Fibroblast of gingiva (primary cell): ENCODE measurements around the gene CTLA4.
A peak's percentile ranks its signal among the peaks of the same experiment; 100 is the strongest.

ENCODE experiments used
- DNase-seq: peaks from one replicate; pipeline ENCODE4 v3.0.0-alpha.2; 2011; ENCODE audit warnings: low read depth

CTLA4 gene

GRCh38 chr2:203891474-203891873 is 23.9 kb downstream of the CTLA4 start:
- no peak for DNase-seq

DNA sequence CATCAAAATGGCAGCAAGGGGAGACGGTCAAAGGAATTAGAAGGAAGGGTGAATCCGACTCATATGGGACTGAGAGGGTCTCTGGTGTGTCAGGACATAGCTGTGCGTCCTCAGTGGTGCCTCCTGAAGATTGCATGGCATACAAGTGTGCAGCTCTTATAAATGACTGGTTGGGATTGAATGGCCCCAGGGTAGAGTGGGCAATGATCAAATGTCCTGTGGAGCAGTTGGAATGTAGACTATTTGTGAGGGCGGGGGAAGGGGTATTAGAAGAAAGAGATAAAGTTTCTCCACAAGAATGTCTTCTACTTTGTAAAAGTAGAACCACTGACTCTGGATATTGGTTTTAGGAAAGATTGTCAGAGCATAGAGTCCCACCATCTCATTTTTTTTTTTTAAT is 24.6 kb downstream of the CTLA4 start:
- DNase-seq, result no peak

- DNase-seq, result peak; percentile 27
These were observed 25.8 kb downstream of the CTLA4 start for GRCh38 chr2:203893401-203893800.

- no peak for DNase-seq
These were observed 26.3 kb downstream of the CTLA4 start for GRCh38 chr2:203893840-203894239.

DNA sequence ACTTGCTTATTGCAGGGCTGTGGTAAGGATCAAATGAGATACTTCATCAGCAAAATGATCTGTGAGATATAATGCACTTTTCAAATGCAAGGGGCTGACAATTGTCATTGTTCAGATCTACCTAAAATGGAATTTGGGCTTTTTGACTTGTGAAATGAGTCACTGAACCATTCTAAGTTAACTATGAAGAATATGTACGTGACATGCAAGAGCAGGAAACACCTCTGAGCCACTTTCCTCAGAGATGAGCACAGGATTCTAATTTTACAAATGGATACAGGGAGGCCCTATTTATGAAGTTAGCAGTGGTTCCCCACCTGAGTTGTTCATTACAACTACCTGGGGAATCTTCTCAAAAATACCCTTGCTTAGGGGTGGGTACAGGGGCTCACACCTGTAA is 26.7 kb downstream of the CTLA4 start:
- DNase-seq, result no peak

- no peak for DNase-seq
These were observed 30.0 kb downstream of the CTLA4 start for GRCh38 chr2:203897544-203897943.

DNA sequence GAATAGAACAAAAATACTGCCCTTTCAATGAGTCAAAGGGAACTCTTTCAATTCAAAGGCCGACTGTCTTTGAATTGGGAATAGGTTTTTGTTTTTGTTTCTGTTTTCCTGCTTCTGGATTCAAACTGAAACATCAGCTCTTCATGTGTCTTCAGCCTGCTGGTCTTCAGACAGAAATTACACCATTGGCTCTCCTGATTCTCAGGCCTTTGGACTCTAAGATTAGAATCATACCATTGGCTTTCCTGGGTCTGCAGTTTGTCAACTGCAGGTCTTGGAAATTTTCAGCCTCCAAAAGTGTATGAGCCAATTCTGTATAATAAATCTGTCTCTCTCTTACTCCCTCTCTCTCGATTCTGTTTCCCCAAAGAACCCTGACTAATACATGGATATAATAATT is 31.1 kb downstream of the CTLA4 start:
- DNase-seq, result no peak

- no peak for DNase-seq
These were observed 32.7 kb downstream of the CTLA4 start for GRCh38 chr2:203900253-203900652.

DNA sequence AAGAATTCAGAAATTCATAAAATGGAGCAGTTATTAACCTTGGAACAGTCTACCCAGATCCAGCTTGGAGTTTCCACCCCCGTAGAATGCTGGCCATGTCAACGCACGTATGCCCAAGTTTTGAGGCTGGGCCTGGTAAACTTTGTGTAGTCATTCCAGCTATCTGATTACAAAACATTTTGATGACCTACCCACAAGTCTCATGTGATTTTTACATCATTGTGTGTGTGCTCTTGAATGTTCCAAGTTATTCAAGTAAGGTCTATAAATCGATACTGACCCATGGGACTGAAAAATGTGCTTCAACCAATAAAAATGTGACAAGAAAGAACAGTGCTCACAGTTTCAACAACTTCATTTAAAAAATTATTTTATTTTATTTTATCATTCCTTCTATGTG is 36.5 kb downstream of the CTLA4 start:
- DNase-seq, result no peak

GRCh38 chr2:203905656-203906055 is 38.1 kb downstream of the CTLA4 start:
- DNase-seq, result no peak

DNA sequence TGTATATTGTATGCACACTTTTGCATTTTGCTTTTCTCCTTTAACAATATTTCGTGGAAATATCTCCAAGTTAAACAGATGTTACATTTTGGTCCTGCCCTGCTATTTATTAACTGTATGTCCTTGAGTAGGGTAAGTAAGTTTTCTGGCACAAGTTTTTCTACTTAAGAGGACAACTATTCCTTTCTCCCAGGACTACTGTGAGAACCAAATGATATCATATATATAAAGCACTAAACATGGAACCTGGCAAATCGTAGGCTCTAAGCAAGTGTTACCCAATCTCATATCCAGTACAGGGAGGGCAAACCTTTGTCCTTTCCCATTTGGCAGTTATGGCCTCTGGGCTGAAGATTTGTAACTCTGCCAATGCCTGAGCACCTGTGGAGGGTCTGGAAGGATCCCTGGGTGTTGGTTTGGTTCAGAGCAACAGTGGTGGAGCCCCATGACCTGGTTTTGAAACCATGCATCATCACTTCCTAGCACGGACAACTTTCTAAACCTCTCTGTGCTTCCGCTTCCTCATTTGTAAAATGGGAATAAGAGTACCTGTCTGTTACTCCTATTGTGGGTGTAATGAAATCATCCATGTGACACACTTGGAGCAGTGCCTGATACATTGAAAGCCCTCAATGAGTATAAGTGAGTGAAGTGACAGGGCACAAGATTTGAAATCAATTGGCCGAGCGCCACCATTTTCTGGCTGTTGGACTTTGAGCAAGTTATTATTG is 40.7 kb downstream of the CTLA4 start:
- DNase-seq, result no peak

DNA sequence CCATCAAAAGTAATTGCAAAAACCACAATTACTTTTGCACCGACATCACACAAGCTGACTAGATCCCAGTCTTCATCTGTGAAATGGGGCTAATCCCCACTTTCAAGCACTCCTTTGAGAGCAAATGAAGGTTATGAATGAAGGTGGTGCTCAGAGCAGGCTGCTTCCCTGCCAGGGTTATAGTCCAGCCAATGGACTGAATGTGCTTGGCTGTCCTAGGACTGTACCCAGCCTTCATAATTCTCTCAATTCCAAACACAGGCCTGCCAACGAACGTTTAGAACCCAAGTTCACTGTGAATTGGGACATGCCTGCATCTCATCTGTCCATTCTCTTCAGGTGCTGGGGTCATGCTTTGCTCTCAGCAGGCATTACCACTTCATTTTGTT is 41.2 kb downstream of the CTLA4 start:
- DNase-seq, result no peak

GRCh38 chr2:203909261-203909967 is 41.8 kb downstream of the CTLA4 start:
- DNase-seq, result peak; percentile 71

GRCh38 chr2:203909974-203910373 is 42.4 kb downstream of the CTLA4 start:
- no peak for DNase-seq

DNA sequence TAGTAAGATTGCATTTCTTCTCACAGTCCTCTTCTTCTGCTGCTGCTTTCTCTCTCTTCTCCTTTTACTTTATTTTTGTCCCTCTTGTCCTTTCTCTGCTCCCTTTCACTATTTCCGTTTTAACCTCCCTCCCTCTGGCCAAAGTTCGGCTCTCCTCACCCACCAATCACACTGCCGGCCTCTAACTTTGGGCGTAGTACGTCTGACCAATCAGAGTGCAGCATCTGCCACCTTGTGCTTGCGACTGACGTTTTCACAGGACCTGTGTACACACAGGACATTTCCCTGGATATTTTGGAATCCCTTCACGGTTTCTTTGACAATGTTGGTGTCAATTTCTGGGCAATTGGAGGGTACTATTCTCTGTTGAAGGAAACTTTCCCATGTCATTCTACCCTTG is 46.4 kb downstream of the CTLA4 start:
- DNase-seq, result no peak

DNA sequence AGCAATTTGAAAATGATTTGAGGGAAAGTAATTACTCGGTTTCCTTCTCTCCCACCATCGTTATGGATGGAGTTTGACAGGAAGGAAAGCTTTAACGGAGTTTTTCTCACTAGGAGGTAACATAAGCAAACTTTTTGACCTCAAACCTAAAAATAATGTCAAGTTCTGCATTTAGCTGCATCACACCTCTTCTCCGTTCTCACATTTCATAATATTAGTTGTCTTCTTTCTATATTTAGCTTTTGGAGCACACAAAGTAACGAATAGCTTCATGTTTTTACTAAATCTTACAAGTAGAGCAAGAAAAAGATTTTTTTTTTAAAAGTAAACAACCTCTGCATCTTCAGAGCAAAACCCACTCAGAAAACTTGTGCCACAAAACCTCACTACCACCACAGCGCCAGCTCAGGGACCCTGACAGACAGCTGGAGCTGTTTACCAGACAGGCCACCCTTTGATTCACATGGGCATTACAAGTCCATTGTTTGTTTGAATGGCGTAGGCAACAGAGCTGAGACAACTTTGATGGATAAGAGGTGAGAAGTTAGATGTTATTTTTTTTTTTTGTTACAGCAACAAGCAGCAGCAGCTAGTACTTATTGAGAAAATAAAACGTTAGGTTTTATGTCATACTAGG is 47.1 kb downstream of the CTLA4 start:
- no peak for DNase-seq

DNA sequence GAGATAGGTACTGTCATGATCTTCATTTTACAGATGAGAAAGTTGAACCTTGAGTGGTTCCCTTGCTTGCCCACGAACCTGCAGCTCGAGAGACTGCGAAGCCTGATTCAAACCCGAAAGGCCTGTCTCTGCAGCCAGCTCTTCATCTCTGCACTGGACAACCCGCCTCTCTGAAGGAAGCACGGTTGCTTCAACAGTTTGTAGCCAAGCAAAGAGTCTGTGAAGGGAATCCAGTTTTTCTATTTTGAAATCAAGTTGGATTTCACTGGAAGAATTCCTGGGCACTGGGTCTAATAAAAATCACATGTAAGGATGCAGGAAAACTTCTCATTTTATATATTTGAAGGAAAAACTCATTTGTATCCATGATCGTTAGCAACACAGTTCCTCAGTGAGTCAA is 47.7 kb downstream of the CTLA4 start:
- DNase-seq, result peak; percentile 60

DNA sequence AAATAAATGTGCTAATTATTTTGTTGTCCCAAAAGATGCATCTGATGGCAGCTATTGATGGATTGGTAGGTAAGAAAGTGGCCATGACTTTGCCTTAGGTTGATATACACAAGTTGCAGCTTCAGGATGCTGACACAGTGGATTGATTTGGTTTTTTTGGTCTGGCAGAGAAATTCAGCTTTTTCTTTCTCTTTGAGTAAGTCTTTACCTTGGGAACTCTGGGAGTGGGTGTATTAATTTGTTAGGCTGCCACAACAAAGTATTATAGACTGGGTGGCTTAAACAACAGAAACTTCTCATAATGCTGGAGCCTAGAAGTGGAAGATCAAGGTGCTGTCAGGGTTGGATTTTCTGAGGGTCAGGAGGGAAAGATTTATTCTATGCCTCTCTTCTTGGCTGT is 49.2 kb downstream of the CTLA4 start:
- no peak for DNase-seq

- DNase-seq, result no peak
These were observed 50.7 kb downstream of the CTLA4 start for GRCh38 chr2:203918264-203918663.

- DNase-seq, result no peak
These were observed 51.3 kb downstream of the CTLA4 start for GRCh38 chr2:203918839-203919238.
